Neural cell (in vitro differentiated cells): Measurements from ENCODE around the gene IGLL5. TPM values are rescaled to one million over a fixed set of nuclear protein-coding genes. Genes with fewer than 3 reads are reported as not detected.

Experiments
- H2AFZ ChIP-seq: fragments of 200-600, 300-800 bp; sonication (generic), shearing (Covaris generic); 2 replicates; pipeline ENCODE4 v1.6.0; 2014; ENCODE audit warnings: low read depth, mild to moderate bottlenecking, antibody characterized with exemption, low read length, moderate library complexity
- H3F3A ChIP-seq: fragments of 200-600 bp; shearing (Covaris generic); 2 replicates; pipeline ENCODE4 v1.6.1; 2016; ENCODE audit warnings: mild to moderate bottlenecking, moderate library complexity, mixed read lengths, antibody characterized with exemption, low read length; ENCODE audit not compliant: insufficient read depth, poor library complexity, severe bottlenecking
- H3K27ac ChIP-seq: fragments of 200-600, 300-800 bp; sonication (generic), shearing (Covaris generic); 2 replicates; pipeline ENCODE4 v1.5.1; 2014; ENCODE audit warnings: mild to moderate bottlenecking, low read length, moderate library complexity
- H3K27me3 ChIP-seq: fragments of 300-800, 200-600 bp; sonication (generic), shearing (Covaris generic); 2 replicates; pipeline ENCODE4 v1.6.0; 2014; ENCODE audit warnings: mild to moderate bottlenecking, low read depth, low read length, moderate library complexity; ENCODE audit not compliant: insufficient read depth
- H3K36me3 ChIP-seq: fragments of 300-800, 200-600 bp; sonication (generic), shearing (Covaris generic); 2 replicates; pipeline ENCODE4 v1.5.1; 2014; ENCODE audit warnings: mild to moderate bottlenecking, antibody characterized with exemption, low read length, moderate library complexity; ENCODE audit not compliant: insufficient read depth
- H3K4me2 ChIP-seq: fragments of 300-800, 200-600 bp; sonication (generic), shearing (Covaris generic); 2 replicates; pipeline ENCODE4 v1.6.0; 2014; ENCODE audit warnings: mild to moderate bottlenecking, low read length
- H3K4me3 ChIP-seq: fragments of 300-800, 200-600 bp; sonication (generic), shearing (Covaris generic); 2 replicates; pipeline ENCODE4 v1.5.1; 2014; ENCODE audit warnings: mild to moderate bottlenecking, low read length, moderate library complexity
- H3K79me2 ChIP-seq: fragments of 200-600 bp; shearing (Covaris generic); replicated peaks from 2 replicates; pipeline ENCODE4 v1.6.0; 2014; ENCODE audit warnings: mild to moderate bottlenecking, low read length, moderate library complexity; ENCODE audit not compliant: insufficient read depth
- H3K9ac ChIP-seq: fragments of 300-800, 200-600 bp; sonication (generic), shearing (Covaris generic); 2 replicates; pipeline ENCODE4 v1.6.1; 2016; ENCODE audit warnings: mild to moderate bottlenecking, low read length, mixed read lengths
- H3K9me2 ChIP-seq: fragments of 200-600 bp; shearing (Covaris generic); 2 replicates; pipeline ENCODE4 v1.6.1; 2016; ENCODE audit warnings: mild to moderate bottlenecking, low read length, mixed read lengths; ENCODE audit not compliant: insufficient read depth
- H3K9me3 ChIP-seq: fragments of 200-600, 300-800 bp; sonication (generic), shearing (Covaris generic); 2 replicates; pipeline ENCODE4 v1.6.1; 2016; ENCODE audit warnings: mild to moderate bottlenecking, mixed run types, low read length, moderate library complexity, mixed read lengths
- H4K20me1 ChIP-seq: fragments of 200-600 bp; shearing (Covaris generic); 2 replicates; pipeline ENCODE4 v1.6.1; 2016; ENCODE audit warnings: mild to moderate bottlenecking, mixed run types; ENCODE audit not compliant: insufficient read depth
- EP300 ChIP-seq: fragments of 450-650 bp; conservative IDR thresholded peaks from 2 replicates; pipeline ENCODE4 v1.6.1; 2014; ENCODE audit warnings: antibody characterized with exemption, mild to moderate bottlenecking, moderate library complexity; ENCODE audit not compliant: poor library complexity, severe bottlenecking
- EZH2 ChIP-seq: fragments of 200-600, 300-800 bp; shearing (Covaris generic), sonication (generic); IDR thresholded peaks from 2 replicates; pipeline ENCODE4 v1.6.1; 2014; ENCODE audit warnings: antibody characterized with exemption, low read length, borderline replicate concordance, mild to moderate bottlenecking; ENCODE audit not compliant: insufficient read depth, poor library complexity, severe bottlenecking
- MXI1 ChIP-seq: fragments of 450-650 bp; conservative IDR thresholded peaks from 2 replicates; pipeline ENCODE4 v1.6.1; 2014; ENCODE audit warnings: antibody characterized with exemption, mild to moderate bottlenecking; ENCODE audit not compliant: poor library complexity, severe bottlenecking
- POLR2AphosphoS5 ChIP-seq: IDR thresholded peaks from 2 replicates; pipeline ENCODE4 v1.6.1; 2012
- RAD21 ChIP-seq: fragments of 450-650 bp; conservative IDR thresholded peaks from 2 replicates; pipeline ENCODE4 v1.6.1; 2014; ENCODE audit warnings: antibody characterized with exemption, mild to moderate bottlenecking, moderate library complexity
- SMC3 ChIP-seq: fragments of 450-650 bp; conservative IDR thresholded peaks from 2 replicates; pipeline ENCODE4 v1.6.1; 2014; ENCODE audit warnings: antibody characterized with exemption, mild to moderate bottlenecking, moderate library complexity; ENCODE audit not compliant: poor library complexity
- TAF1 ChIP-seq: IDR thresholded peaks from 2 replicates; pipeline ENCODE4 v1.6.1; 2012; ENCODE audit warnings: low read depth
- polyA plus RNA-seq: library from polyadenylated mRNA; depleted of rRNA; stranded (reverse); fragments of >200 nt; gene quantifications from 2 replicates; pipeline ENCODE4 v1.2.3, GENCODE V29; 2014
- TF ChIP-seq, protein P1 (sequence below): fragments of 450-650 bp; IDR thresholded peaks from 2 replicates; pipeline ENCODE4 v1.5.1; 2014; ENCODE audit warnings: antibody characterized with exemption, mild to moderate bottlenecking, moderate library complexity; ENCODE audit not compliant: poor library complexity, severe bottlenecking
- TF ChIP-seq, protein P2 (sequence below): IDR thresholded peaks from 2 replicates; pipeline ENCODE4 v1.6.1; 2012; ENCODE audit warnings: borderline replicate concordance

IGLL5 gene
- polyA plus RNA-seq, 1 donor from 2014 or later = 0.19 TPM

DNA sequence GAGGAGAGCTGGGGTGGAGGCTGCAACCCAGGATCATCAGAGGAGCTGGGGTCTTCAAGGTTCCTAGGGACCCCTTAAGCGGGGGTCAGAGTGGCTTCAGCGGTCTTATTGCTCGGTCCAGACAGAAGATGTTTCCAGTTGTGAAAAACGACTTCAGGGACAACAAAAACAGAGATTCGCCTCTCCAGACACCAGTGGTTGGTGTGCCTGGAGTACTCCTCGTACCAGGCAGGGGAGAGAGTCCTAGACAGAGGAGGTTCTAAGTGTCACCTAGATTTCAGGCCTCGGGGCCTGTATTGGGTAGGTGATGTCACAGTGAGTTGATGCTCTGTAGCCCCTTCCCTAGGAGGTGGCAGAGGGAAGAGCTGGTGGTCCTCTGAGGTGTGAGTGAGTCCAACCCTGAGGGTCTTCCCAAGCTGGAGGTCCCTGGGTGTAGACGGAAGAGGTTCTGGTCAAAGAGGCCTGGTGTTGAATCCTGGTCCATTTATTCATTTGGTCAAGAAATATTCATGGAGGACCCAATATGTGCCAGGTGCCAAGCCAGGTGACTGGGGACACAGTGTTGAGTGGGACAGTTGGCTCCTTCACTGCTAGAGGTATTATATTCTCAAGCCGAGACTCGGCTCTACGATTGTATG is 4.4 kb upstream of the IGLL5 start:
- Histone ChIP-seq H3K4me3 (no peak overlapping the region), H3K27me3 (no peaks in the 10 kb centered on the region), H4K20me1 (no peaks in the 10 kb centered on the region), H3K27ac (no peak overlapping the region), H3K9me3 (no peaks in the 10 kb centered on the region), H3K36me3 (no peaks in the 10 kb centered on the region), H3K79me2 (no peaks in the 10 kb centered on the region), H2AFZ (no peak overlapping the region), H3K9ac (no peak overlapping the region), H3K9me2 (no peaks in the 10 kb centered on the region), H3K4me2 (no peak overlapping the region), H3F3A (no peaks in the 10 kb centered on the region)
- TF ChIP-seq, protein P1, sequence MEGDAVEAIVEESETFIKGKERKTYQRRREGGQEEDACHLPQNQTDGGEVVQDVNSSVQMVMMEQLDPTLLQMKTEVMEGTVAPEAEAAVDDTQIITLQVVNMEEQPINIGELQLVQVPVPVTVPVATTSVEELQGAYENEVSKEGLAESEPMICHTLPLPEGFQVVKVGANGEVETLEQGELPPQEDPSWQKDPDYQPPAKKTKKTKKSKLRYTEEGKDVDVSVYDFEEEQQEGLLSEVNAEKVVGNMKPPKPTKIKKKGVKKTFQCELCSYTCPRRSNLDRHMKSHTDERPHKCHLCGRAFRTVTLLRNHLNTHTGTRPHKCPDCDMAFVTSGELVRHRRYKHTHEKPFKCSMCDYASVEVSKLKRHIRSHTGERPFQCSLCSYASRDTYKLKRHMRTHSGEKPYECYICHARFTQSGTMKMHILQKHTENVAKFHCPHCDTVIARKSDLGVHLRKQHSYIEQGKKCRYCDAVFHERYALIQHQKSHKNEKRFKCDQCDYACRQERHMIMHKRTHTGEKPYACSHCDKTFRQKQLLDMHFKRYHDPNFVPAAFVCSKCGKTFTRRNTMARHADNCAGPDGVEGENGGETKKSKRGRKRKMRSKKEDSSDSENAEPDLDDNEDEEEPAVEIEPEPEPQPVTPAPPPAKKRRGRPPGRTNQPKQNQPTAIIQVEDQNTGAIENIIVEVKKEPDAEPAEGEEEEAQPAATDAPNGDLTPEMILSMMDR = no peak
- no peak for TF ChIP-seq SMC3
- no peak for TF ChIP-seq EP300
- TF ChIP-seq POLR2AphosphoS5 = no peak
- no peak for TF ChIP-seq EZH2
- TF ChIP-seq MXI1 = no peak
- TF ChIP-seq, protein P2, sequence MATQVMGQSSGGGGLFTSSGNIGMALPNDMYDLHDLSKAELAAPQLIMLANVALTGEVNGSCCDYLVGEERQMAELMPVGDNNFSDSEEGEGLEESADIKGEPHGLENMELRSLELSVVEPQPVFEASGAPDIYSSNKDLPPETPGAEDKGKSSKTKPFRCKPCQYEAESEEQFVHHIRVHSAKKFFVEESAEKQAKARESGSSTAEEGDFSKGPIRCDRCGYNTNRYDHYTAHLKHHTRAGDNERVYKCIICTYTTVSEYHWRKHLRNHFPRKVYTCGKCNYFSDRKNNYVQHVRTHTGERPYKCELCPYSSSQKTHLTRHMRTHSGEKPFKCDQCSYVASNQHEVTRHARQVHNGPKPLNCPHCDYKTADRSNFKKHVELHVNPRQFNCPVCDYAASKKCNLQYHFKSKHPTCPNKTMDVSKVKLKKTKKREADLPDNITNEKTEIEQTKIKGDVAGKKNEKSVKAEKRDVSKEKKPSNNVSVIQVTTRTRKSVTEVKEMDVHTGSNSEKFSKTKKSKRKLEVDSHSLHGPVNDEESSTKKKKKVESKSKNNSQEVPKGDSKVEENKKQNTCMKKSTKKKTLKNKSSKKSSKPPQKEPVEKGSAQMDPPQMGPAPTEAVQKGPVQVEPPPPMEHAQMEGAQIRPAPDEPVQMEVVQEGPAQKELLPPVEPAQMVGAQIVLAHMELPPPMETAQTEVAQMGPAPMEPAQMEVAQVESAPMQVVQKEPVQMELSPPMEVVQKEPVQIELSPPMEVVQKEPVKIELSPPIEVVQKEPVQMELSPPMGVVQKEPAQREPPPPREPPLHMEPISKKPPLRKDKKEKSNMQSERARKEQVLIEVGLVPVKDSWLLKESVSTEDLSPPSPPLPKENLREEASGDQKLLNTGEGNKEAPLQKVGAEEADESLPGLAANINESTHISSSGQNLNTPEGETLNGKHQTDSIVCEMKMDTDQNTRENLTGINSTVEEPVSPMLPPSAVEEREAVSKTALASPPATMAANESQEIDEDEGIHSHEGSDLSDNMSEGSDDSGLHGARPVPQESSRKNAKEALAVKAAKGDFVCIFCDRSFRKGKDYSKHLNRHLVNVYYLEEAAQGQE = no peak
- no peak for TF ChIP-seq TAF1

DNA sequence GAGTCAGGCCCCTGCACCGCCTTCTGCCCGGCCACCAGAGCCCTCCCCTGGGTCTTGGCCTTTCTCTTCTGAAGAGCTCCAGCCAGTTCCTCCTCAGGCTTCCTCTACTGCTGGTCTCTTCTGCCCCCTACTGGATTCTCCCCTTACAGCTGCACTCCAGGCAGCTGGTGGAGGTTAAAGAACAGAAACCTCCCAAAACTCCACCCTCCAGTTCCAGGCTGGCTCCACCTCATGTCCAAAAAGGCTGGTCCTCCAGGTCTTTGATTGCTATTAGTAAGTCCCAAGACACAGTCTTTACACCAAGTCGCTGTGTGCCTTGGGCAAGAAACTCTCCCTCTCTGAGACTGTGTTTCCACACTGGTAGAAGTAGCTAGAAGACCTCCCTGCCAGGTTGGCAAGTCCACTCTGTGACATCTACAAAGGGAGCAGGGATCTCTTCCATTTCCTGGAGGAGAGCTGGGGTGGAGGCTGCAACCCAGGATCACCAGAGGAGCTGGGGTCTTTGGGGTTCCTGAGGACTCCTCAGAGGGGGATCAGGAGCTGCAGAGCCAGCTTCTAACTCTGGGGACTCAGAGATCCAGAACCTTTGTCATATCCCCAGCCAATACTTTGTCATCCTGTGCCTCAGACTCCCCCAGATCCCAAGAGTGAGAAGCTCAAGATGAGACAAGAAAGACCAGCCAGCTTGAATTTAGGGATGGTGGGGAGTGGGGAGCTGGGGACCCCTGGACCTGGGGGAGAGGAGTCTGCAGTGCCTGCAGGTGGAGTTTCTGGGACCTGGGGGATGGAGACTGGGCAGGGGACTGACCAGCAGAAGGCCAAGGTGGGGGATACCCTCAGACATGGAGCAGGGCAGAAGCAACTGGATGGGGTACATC is 3.4 kb upstream of the IGLL5 start:
- Histone ChIP-seq H3K4me3 (no peak overlapping the region), H3K9me3 (no peaks in the 10 kb centered on the region), H2AFZ (no peak overlapping the region), H3K36me3 (no peaks in the 10 kb centered on the region), H3K27ac (no peak overlapping the region), H3K9me2 (no peaks in the 10 kb centered on the region), H3K79me2 (no peaks in the 10 kb centered on the region), H3K9ac (no peak overlapping the region), H3F3A (no peaks in the 10 kb centered on the region), H3K27me3 (no peaks in the 10 kb centered on the region), H4K20me1 (no peaks in the 10 kb centered on the region), H3K4me2 (no peak overlapping the region)
- peak; percentile 53 for TF ChIP-seq RAD21
- TF ChIP-seq SMC3 = peak; percentile 28
- TF ChIP-seq, protein P1 = peak; percentile 38
- no peak for TF ChIP-seq EP300
- no peak for TF ChIP-seq TAF1
- TF ChIP-seq EZH2 = no peak
- TF ChIP-seq MXI1 = no peak
- no peak for TF ChIP-seq POLR2AphosphoS5
- TF ChIP-seq, protein P2 = no peak
